K562 (cell line): ENCODE measurements around the gene ATMIN.

Experiments used
- CREM ChIP-seq: IDR thresholded peaks from 2 replicates; pipeline ENCODE4 v1.6.1; 2014; ENCODE audit warnings: antibody characterized with exemption, low read depth
- EZH2 ChIP-seq: IDR thresholded peaks from 2 replicates; pipeline ENCODE4 v1.6.1; 2012; ENCODE audit warnings: low read depth, mild to moderate bottlenecking, inconsistent platforms, low read length, borderline replicate concordance
- KAT8 ChIP-seq: fragments of 450-650 bp; IDR thresholded peaks from 2 replicates; pipeline ENCODE4 v1.6.1; 2016; ENCODE audit warnings: low read depth, mild to moderate bottlenecking
- POLR2A ChIP-seq: fragments of 450-650 bp; conservative IDR thresholded peaks from 2 replicates; pipeline ENCODE4 v1.6.1; 2016
- XRCC5 ChIP-seq: fragments of 200-400 bp; formaldehyde crosslinking; IDR thresholded peaks from 2 replicates; pipeline ENCODE4 v1.6.1; 2017; ENCODE audit warnings: low read depth, mild to moderate bottlenecking, low read length
- ZNF217 ChIP-seq: sonication (generic); formaldehyde crosslinking; IDR thresholded peaks from 2 replicates; pipeline ENCODE4 v1.8.0; 2022; ENCODE audit warnings: mild to moderate bottlenecking, missing genetic modification reagents

GRCh38 chr16:80996688-80997138 is 38.9 kb upstream of the ATMIN start:
- no peak for TF ChIP-seq POLR2A
- TF ChIP-seq ZNF217 = no peak
- TF ChIP-seq KAT8 = no peak
- TF ChIP-seq XRCC5 = no peak
- no peak for TF ChIP-seq CREM
- no peak for TF ChIP-seq EZH2
